Hepatic stellate cell (primary cell): Measurements from ENCODE around the gene NFKB2.

ENCODE experiments used
- DNase-seq: peaks from one replicate; pipeline ENCODE4 v3.0.0; 2011; ENCODE audit warnings: low spot score

The NFKB2 gene

GRCh38 chr10:102451105-102451969 lies 55.8 kb downstream of the NFKB2 start, which contains the start of gene C10orf95:
Gene C10orf95, minus strand, starts transcription at chr10:102451543. Its CDS starts 450 bp downstream, at chr10:102451093.
- DNase-seq: no peak
